Measurements from ENCODE around the gene NBDY.

Gene NBDY

DNA sequence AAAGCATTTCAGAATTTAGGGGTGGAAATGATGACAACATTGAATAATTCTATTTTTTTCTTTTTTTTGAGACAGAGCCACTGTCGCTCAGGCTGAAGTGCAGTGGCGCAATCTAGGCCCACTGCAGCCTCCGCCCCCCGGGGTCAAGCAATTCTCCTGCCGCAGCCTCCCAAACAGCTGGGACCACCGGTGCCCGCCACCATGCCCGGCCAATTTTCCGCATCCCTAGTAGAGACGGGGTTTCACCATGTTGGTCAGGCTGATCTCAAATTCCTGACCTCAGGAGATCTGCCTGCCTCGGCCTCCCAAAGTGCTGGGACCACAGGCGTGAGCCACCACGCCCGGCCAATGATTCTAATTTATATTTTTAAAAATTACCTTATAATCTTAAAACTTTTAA, 7.2 kb downstream of the NBDY start:
- H3K4me3 ChIP-seq (ENCODE audit: low read depth, low read length), result no peak overlapping the region
- TF ChIP-seq, protein P1, sequence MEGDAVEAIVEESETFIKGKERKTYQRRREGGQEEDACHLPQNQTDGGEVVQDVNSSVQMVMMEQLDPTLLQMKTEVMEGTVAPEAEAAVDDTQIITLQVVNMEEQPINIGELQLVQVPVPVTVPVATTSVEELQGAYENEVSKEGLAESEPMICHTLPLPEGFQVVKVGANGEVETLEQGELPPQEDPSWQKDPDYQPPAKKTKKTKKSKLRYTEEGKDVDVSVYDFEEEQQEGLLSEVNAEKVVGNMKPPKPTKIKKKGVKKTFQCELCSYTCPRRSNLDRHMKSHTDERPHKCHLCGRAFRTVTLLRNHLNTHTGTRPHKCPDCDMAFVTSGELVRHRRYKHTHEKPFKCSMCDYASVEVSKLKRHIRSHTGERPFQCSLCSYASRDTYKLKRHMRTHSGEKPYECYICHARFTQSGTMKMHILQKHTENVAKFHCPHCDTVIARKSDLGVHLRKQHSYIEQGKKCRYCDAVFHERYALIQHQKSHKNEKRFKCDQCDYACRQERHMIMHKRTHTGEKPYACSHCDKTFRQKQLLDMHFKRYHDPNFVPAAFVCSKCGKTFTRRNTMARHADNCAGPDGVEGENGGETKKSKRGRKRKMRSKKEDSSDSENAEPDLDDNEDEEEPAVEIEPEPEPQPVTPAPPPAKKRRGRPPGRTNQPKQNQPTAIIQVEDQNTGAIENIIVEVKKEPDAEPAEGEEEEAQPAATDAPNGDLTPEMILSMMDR (IDR thresholded peaks at IDR 0.05; ENCODE audit: low read depth, low read length, missing control alignments), result no peak
- no peak for DNase-seq (ENCODE audit: low read depth)

DNA sequence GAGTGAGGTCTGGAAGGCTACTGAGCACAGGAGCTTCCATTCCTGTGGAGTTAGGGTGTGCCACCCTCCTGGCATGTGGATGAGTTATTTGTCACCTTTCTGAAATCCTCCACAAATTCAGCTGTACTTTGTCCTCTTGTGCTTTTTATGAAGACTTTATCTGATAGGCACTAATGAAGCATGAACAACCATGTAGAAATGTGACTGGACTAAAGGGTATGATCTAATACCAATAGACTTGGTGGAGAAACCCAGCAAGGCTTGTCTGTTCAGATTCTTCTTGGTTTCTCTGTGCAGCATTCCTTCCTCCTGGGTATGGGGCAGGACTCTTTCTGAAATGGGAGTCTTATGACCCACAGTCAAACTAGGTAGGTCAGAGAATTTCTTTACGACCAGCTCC, 9.6 kb downstream of the NBDY start:
- no peak for DNase-seq (ENCODE audit: low read depth)
- TF ChIP-seq, protein P1 (IDR thresholded peaks at IDR 0.05; ENCODE audit: low read depth, low read length, missing control alignments), result no peak
- no peak overlapping the region for H3K4me3 ChIP-seq (ENCODE audit: low read depth, low read length)

DNA sequence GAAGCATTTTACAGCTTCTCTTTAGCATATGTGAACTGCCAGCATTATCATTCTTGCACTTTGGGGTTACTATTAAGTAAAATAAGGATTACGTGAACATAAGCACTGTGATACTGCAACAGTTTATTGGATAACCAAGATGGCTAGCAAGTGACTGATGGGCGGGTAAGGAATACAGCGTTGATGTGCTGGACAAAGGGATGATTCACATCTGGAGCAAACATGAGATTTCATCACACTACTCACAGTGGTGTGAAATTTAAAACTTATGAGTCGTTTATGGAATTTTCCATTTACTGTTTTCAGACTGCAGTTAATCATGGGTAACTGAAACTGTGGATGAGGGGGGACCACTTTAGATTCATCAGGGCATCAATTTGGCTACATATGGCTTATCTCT, 16.0 kb downstream of the NBDY start:
- TF ChIP-seq, protein P1 (IDR thresholded peaks at IDR 0.05; ENCODE audit: low read depth, low read length, missing control alignments), result no peak
- no peak overlapping the region for H3K4me3 ChIP-seq (ENCODE audit: low read depth, low read length)
- no peak for DNase-seq (ENCODE audit: low read depth)

DNA sequence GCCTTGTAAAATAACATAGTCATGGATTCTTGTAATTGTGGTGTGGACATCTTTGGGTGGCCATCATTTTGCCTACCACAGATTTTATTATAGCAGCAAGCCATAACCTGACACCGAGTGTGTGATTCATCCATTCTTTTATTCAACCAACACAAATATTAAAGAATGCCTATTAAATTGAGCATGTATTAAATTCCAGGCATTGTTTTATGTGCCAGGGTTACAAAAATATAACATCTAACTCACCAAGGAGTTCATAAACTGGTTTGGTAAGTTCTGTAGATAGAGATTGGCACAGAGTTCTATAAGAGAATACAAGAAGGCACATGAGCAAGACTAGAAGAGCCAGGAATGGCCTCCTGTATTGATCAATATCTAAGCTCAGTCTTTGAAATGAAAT, 18.0 kb downstream of the NBDY start:
- H3K4me3 ChIP-seq (ENCODE audit: low read depth, low read length), result no peak overlapping the region
- TF ChIP-seq, protein P1 (IDR thresholded peaks at IDR 0.05; ENCODE audit: low read depth, low read length, missing control alignments), result no peak
- no peak for DNase-seq (ENCODE audit: low read depth)

DNA sequence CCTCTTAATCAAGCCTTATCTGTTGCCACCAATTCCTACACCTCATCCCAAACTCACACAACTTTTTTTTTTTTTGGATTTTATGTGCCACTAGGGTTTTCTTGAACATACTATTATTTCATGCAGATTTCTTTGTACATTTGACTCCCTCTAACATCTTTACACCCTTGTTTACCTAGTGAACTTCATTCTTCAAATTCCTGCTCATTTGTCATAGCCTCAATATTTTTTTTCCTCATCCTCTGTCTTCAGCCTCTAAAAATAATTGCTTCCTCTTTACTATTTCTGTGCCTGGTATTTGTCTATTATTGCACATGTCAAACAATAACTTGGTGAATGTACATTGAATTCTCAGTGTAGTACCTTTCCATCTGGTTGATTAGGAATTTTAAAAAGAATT, 22.0 kb downstream of the NBDY start:
- DNase-seq (ENCODE audit: low read depth), result no peak
- no peak overlapping the region for H3K4me3 ChIP-seq (ENCODE audit: low read depth, low read length)
- TF ChIP-seq, protein P1 (IDR thresholded peaks at IDR 0.05; ENCODE audit: low read depth, low read length, missing control alignments), result no peak

DNA sequence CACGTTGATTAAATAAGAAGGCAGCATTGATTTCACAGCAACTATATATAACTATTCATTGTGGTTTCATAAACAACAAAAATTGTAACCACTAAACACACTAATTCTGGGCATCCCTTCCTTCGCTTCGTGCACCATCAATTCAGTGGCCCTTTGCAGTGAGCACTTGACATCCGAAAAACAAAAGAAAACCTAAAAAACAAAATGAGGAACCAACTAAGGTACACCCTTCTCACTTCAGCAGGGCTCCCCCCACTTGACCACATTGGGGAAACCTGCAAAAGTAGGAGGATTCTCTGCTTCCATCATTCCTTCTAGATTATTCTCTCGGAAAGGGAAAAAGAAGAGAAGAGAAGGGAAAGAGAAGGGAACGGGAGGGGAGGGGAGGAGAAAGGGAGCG, 28.3 kb downstream of the NBDY start:
- no peak overlapping the region for H3K4me3 ChIP-seq (ENCODE audit: low read depth, low read length)
- TF ChIP-seq, protein P1 (IDR thresholded peaks at IDR 0.05; ENCODE audit: low read depth, low read length, missing control alignments), result no peak
- DNase-seq (ENCODE audit: low read depth), result no peak

DNA sequence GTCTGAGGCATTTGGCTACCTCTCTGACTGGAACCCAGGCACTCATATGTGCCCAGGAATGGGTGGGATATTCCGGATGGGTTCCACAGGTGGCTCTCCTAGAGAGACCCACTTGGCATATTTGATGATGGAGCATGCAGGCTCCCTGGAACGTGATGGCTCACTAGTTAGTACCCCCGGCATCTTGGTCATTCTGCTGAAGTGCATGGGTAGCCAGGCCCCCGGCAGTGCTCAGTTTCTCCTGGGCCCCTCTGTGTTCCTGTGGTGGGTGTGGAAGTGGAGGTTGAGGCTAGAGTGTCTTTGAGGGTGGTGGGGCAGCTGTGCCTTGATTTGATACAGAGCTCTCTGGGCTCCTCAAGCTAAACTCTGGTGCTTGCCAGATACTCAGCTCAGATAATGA, 29.4 kb downstream of the NBDY start:
- TF ChIP-seq, protein P1 (IDR thresholded peaks at IDR 0.05; ENCODE audit: low read depth, low read length, missing control alignments), result no peak
- no peak overlapping the region for H3K4me3 ChIP-seq (ENCODE audit: low read depth, low read length)
- DNase-seq (ENCODE audit: low read depth), result no peak
